Measurements from ENCODE around the gene SBK2.

DNA sequence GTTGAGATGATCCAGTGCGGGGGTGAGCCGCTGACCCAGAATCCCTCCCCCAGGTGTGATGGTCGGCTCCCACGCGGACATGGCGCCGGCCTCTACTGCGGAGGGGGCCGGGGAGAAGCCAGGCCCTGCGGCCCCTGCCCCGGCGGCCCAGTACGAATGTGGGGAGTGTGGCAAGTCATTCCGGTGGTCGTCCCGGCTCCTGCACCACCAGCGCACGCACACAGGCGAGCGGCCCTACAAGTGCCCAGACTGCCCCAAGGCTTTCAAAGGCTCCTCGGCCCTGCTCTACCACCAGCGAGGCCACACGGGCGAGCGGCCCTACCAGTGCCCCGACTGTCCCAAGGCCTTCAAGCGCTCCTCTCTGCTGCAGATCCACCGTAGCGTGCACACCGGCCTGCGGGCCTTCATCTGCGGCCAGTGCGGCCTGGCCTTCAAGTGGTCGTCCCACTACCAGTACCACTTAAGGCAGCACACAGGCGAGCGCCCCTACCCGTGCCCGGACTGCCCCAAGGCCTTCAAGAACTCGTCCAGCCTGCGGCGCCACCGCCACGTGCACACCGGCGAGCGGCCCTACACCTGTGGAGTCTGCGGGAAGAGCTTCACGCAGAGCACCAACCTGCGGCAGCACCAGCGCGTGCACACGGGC, 55.7 kb downstream of the SBK2 start:
- TF ChIP-seq, protein P1, sequence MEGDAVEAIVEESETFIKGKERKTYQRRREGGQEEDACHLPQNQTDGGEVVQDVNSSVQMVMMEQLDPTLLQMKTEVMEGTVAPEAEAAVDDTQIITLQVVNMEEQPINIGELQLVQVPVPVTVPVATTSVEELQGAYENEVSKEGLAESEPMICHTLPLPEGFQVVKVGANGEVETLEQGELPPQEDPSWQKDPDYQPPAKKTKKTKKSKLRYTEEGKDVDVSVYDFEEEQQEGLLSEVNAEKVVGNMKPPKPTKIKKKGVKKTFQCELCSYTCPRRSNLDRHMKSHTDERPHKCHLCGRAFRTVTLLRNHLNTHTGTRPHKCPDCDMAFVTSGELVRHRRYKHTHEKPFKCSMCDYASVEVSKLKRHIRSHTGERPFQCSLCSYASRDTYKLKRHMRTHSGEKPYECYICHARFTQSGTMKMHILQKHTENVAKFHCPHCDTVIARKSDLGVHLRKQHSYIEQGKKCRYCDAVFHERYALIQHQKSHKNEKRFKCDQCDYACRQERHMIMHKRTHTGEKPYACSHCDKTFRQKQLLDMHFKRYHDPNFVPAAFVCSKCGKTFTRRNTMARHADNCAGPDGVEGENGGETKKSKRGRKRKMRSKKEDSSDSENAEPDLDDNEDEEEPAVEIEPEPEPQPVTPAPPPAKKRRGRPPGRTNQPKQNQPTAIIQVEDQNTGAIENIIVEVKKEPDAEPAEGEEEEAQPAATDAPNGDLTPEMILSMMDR (IDR thresholded peaks at IDR 0.05): no peak
- no peak for TF ChIP-seq POLR2A (IDR thresholded peaks at IDR 0.05)

All from esophagus squamous epithelium (tissue), 4 donors.